ENCODE results near the gene PEX11G. TPM values are rescaled to one million over a fixed set of nuclear protein-coding genes. Genes with fewer than 3 reads are reported as not detected.
A peak's percentile ranks its signal among the peaks of the same experiment; 100 is the strongest.

The PEX11G gene
- polyA plus RNA-seq (2012; ENCODE audit: insufficient read depth, insufficient read length): not detected

DNA sequence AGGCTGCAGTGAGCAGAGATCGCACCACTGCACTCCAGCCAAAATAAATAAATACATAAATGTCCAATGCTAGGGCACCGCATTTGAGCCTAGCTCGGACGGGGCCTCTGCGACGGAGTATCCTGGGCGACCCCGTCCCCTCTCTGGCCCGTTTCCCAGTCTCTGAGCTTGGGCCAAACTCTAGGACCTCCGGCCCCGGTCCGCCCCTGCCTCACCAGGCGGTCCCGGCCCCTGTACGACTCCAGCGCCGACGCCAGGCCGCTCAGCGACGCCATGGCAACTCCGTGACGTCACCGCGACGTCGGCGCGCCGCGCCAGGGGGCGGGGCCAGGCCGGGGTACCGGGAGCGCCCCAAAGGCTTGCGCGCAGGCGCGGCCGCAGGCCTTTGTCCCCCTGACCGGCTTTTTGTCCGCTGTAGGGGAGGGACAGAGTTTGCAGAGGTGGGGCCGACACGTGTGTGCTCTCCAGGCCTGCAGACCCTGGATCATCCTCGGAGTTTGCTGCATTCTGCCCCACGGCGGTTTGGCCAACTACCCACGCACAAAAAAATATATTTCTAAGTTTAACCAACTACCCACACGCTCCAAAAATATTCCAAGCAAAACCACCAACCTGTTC, at the start of gene PEX11G:
PEX11G (minus strand) TSS at position 300 of the 618 bp plus-strand sequence; CDS start at position 275, 25 bp downstream.
- DNase-seq (ENCODE audit: low read depth, low spot score): peak; percentile 71
- peak within 1 kb of the TSS; percentile 69 for H3K4me3 ChIP-seq (ENCODE audit: low read length)

GRCh38 chr19:7535998-7536695, 47.3 kb upstream of the PEX11G start:
- peak overlapping the region; percentile 73 for H3K4me3 ChIP-seq (ENCODE audit: low read length)
- no peak for DNase-seq (ENCODE audit: low read depth, low spot score)

- DNase-seq (ENCODE audit: low read depth, low spot score): peak; percentile 83
- peak within 1 kb of the TSS; percentile 73 for H3K4me3 ChIP-seq (ENCODE audit: low read length)
Observed at GRCh38 chr19:7535047-7535997, 46.5 kb upstream of the PEX11G start, which contains the start of gene PNPLA6. Gene PNPLA6, plus strand, starts transcription at chr19:7535717. Its CDS starts 72 bp downstream, at chr19:7535789.

DNA sequence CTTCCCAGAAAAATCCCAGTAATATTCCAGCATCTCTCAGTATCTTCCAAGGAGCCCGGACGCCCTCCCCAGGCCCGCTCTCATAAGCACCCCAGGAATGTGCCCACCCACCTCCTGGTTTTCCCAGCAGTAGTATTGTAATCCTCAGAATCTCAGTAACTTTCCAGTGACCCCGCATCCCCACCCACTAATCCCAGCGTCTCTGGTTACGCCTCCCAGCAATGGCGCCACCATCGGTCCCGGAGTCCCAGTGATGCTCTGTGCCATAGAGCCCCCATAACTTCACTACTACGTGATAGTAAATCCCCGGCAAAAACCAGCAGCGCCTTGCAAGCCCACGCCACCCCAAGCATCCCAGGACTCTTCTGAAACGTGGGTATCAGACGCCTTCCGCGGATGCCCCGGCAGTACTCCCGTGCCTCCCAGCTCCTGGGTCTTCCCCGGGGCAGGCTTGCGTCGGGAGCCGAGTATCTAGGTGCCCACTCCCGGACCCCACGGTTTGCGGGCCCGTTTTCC, 45.8 kb upstream of the PEX11G start:
- DNase-seq (ENCODE audit: low read depth, low spot score): peak; percentile 24
- peak overlapping the region; percentile 73 for H3K4me3 ChIP-seq (ENCODE audit: low read length)

DNA sequence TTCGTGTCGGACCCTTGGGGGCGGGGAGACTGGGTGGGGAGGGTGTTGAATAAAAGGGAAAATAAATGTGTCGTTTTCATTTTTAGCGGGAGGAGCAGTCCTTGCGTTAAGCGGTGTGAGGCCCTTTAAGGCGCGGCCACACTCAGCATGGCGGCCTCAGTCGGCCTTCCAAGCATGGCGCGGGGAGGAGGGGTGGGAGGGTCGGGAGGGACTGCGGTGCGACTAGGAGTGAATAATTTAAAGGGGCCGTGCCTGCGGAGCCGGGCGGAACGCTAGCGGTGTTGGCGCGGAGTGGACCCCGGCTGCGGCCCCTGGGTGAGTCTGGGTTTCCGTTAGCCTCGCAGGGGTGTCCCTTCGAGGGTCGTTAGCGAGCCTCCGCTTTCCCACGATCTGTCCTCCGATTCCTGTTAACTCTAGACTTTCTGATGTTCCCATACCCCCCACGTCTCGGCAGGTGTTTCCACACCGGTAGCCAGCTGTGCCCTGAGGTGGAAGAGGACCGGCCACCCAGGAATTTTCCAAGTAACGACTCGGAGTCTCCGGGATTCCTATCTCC, 45.2 kb upstream of the PEX11G start:
- peak; percentile 80 for DNase-seq (ENCODE audit: low read depth, low spot score)

DNA sequence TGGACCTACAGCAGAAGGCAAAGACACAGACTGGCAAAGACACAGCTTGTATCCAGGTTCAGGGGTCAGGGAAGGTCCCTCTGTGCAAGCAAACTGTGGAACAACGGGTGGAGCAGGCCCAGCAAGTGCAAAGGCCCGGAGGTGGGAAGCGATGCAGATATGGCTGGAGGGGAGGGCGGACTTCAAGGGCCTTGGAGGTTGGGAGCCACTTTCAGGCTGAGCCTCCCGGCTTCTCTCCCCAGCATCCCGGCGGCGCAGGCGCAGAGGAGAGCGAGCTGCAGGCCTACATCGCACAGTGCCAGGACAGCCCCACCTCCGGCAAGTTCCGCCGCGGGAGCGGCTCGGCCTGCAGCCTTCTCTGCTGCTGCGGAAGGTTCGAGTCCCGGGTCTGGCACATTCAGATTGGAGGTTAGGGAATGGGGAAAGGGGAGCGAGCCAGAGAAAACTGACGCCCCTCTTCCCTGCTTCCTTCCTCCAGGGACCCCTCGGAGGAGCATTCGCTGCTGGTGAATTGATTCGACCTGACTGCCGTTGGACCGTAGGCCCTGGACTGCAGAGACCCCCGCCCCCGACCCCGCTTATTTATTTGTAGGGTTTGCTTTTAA, 44.5 kb upstream of the PEX11G start:
- peak overlapping the region; percentile 18; the same call in 1 of the 2 replicates for H3K4me3 ChIP-seq (ENCODE audit: low read length)
- no peak for DNase-seq (ENCODE audit: low read depth, low spot score)

More for the DNA sequence above, 45.2 kb upstream of the PEX11G start:
- peak overlapping the region; percentile 73 for H3K4me3 ChIP-seq (ENCODE audit: low read length)

DNA sequence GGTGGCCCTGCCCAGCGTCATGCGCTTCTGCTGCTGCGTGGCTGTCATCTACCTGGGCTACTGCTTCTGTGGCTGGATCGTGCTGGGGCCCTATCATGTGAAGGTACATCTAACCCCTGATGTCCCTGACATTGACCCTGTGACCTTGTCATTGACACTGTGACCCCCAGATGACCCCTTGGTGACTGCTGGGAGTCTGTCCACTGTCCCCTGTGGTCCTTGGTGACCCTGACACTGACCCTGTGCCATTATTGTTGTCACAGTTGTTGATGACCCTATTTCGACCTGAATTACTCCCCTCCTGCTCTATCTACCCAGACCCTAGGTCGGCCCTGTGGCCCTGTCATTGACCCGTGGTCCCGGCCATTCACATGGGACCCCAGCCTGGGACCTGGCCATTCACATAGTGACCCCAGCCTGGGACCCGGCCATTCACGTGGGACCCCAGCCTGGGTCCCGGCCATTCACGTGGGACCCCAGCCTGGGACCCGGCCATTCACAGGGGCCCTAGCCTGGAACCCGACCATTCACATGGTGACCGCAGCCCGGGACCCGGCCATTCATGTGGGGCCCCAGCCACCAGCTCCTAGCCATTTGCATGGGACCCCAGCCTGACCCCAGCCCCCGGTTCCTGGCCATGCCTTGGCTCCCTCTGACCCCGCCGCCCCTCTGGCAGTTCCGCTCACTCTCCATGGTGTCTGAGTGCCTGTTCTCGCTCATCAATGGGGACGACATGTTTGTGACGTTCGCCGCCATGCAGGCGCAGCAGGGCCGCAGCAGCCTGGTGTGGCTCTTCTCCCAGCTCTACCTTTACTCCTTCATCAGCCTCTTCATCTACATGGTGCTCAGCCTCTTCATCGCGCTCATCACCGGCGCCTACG, 41.0 kb upstream of the PEX11G start:
- DNase-seq (ENCODE audit: low read depth, low spot score): no peak
- no peak overlapping the region for H3K4me3 ChIP-seq (ENCODE audit: low read length)

- H3K4me3 ChIP-seq (ENCODE audit: low read length): no peak overlapping the region
- DNase-seq (ENCODE audit: low read depth, low spot score): no peak
Observed at GRCh38 chr19:7529246-7529600, 40.4 kb upstream of the PEX11G start.

DNA sequence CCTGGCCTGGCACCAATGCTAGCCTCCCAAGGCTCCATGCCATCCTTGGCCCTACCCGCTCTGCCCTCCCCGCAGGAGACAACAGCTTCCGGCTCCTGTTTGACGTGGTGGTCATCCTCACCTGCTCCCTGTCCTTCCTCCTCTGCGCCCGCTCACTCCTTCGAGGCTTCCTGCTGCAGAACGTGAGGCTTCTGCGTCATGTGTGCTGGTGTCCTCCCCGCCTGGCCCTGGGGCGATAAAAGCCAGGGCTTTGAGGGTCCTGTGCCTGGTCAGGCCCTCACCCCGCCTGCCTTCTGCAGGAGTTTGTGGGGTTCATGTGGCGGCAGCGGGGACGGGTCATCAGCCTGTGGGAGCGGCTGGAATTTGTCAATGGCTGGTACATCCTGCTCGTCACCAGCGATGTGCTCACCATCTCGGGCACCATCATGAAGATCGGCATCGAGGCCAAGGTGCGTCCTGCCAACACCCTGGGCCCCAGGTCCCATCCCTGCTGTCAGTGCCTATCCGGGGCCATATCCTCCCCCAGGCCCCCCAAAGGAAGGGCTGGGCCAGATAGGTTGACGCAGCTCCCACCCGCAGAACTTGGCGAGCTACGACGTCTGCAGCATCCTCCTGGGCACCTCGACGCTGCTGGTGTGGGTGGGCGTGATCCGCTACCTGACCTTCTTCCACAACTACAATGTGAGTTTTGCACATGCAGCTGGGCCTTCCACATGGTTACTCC, 39.8 kb upstream of the PEX11G start:
- no peak overlapping the region for H3K4me3 ChIP-seq (ENCODE audit: low read length)
- DNase-seq (ENCODE audit: low read depth, low spot score): no peak

DNA sequence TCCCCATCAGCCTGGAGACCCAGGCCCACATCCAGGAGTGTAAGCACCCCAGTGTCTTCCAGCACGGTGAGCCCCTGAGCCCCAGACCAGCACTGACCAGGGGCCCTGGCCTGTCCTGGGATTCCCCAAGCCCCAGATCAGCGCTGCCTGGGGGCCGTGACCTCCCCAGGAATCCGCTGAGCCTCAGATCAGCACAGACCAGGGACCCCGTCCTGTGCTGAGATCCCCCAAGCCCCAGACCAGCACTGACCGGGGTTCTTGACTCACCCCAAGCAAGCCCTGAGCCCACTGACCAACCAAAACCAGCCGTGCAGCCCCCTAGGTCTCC, 39.3 kb upstream of the PEX11G start:
- H3K4me3 ChIP-seq (ENCODE audit: low read length): no peak overlapping the region
- DNase-seq (ENCODE audit: low read depth, low spot score): no peak

DNA sequence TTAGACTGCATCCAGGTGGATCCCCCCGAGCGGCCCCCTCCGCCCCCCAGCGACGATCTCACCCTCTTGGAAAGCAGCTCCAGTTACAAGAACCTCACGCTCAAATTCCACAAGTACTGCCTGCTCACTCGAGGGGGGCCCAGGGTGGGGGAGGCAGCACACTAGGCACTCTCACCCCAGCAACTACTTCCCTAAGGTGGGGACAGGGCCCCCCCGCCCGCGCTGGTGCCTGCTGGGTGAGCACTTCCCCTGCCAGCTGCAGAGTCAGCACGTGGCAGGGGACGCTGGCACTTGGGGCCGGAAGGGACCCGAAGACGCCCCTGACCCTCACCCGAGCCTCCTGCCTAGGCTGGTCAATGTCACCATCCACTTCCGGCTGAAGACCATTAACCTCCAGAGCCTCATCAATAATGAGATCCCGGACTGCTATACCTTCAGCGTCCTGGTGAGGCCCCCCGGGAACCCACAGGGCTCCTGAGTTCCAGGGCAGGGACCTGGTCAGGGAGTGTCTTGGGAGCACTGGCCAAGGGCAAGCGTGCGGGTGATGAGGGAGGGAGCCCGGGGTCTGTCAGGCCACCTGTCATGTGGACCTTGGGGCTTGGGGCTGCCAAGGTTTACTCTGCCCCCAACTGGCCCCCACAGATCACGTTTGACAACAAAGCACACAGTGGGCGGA, 38.8 kb upstream of the PEX11G start:
- no peak overlapping the region for H3K4me3 ChIP-seq (ENCODE audit: low read length)
- DNase-seq (ENCODE audit: low read depth, low spot score): no peak

DNA sequence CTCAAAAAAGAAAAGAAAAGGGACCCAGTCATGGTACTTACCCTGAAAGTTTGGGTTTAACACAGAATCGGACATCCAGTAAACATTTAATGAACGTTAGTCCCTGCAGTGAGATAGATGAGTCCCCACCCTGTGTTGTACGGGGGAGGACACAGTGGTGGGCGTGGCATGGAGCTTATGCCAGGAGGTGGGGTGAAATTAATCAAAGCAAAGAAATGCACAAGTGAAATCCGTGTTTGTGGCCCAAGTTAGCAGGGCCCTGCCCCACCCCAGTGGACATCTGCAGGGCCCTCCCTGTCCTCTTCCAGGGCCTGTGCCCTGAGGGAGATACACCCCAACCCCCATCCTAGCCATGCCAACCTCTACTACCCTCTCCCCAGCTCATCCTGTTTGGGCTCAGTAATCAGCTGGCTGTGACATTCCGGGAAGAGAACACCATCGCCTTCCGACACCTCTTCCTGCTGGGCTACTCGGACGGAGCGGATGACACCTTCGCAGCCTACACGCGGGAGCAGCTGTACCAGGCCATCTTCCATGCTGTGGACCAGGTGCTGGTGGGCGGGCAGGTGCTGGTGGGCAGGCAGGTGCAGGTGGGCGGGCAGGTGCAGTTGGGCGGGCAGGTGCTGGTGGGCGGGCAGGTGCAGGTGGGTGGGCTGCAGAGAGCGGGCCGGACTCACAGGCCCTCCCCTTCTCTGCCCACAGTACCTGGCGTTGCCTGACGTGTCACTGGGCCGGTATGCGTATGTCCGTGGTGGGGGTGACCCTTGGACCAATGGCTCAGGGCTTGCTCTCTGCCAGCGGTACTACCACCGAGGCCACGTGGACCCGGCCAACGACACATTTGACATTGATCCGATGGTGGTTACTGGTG, 37.5 kb upstream of the PEX11G start:
- H3K4me3 ChIP-seq (ENCODE audit: low read length): no peak overlapping the region
- DNase-seq (ENCODE audit: low read depth, low spot score): no peak

GRCh38 chr19:7524992-7525739, 36.3 kb upstream of the PEX11G start:
- DNase-seq (ENCODE audit: low read depth, low spot score): no peak
- H3K4me3 ChIP-seq (ENCODE audit: low read length): no peak overlapping the region

DNA sequence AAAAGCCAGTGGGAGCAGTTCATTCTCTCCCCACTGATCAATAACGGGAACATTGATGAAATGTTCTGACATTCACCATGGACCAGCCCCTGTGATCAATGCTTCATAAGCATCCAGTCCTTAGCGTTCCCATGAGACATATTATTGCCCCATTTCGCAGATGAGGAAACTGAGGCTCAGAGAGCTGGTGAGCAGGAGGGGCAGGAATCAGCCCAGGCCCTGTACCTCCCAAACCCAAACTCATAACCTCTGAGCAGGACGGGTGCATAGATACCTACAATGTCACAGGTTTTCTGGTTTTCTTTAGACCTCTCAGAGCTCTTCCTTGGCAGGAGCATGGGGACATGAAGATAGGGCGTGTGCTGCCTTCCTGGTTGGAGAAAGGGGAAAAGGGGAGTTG, 35.7 kb upstream of the PEX11G start:
- no peak for DNase-seq (ENCODE audit: low read depth, low spot score)
- no peak overlapping the region for H3K4me3 ChIP-seq (ENCODE audit: low read length)

DNA sequence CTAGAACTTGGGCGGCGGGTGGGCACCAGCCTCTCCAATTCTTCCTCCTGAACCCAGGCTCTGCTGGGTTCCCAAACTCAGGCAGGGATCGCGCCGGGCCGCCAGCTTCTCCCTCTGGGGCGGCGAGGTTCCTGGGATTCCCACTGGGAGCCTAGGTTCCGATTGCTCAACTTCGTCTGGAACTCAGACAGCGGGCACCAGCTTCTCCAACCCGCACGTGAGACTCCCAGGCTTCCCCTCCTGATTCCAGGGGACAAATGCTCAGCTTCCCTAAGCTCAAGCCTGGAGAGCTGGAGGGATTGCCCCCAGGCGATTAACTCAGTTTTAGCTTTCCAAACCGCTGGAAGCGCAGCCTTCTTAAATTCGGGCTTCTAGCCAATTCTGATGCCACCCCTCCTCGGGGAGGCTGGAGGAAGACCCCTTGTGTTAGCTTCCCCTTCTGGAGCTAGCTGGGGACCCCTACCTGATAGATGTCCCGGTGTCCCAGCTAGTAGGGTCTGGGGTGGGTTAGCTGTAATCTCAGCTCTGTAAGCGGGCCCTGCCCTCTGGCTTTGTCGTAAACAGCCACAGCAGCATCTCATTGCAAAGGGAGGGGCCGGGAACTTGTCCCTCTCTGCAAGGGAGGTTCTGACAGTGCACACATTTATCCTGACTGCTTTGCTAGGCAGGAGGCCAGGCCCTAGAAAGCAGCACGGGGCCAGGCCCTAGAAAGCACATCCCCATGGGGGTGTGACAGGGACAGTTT, 34.3 kb upstream of the PEX11G start:
- no peak for DNase-seq (ENCODE audit: low read depth, low spot score)
- peak overlapping the region; percentile 71 for H3K4me3 ChIP-seq (ENCODE audit: low read length)
